Bronchial epithelial cell (primary cell): ENCODE data around the gene WARS2. TPM values are rescaled to one million over a fixed set of nuclear protein-coding genes. Genes with fewer than 3 reads are reported as not detected.

ENCODE experiments used
- DNase-seq: peaks from one replicate; pipeline ENCODE4 v3.0.0-alpha.2; 2010; ENCODE audit warnings: low read depth
- FAIRE-seq: peaks from 2 replicates; lab custom pipeline; 2011; peaks lifted over from hg19 to GRCh38; lab: Jason Lieb, UNC
- H3K27me3 ChIP-seq: 2 replicates; pipeline ENCODE4 v1.5.1; 2011; ENCODE audit warnings: low read length; ENCODE audit not compliant: control insufficient read depth, insufficient read depth
- H3K36me3 ChIP-seq: 2 replicates; pipeline ENCODE4 v1.5.1; 2011; ENCODE audit warnings: low read length; ENCODE audit not compliant: control insufficient read depth, insufficient read depth
- H3K4me3 ChIP-seq: 2 replicates; pipeline ENCODE4 v1.5.1; 2011; ENCODE audit warnings: mild to moderate bottlenecking, low read depth, low read length, control low read depth
- total RNA-seq: library from RNA; depleted of rRNA; stranded (reverse); fragments of >200 nt; gene quantifications from 2 replicates; pipeline ENCODE4 v1.2.1, GENCODE V29; 2014
- TF ChIP-seq, protein P1 (sequence below): IDR thresholded peaks from 2 replicates; pipeline ENCODE4 v1.5.1; 2011; ENCODE audit warnings: mild to moderate bottlenecking, moderate library complexity, low read length, control low read depth, inconsistent platforms; ENCODE audit not compliant: insufficient read depth, severe bottlenecking

The WARS2 gene
- total RNA-seq, 1 donor from 2014 or later: 15.3 TPM

DNA sequence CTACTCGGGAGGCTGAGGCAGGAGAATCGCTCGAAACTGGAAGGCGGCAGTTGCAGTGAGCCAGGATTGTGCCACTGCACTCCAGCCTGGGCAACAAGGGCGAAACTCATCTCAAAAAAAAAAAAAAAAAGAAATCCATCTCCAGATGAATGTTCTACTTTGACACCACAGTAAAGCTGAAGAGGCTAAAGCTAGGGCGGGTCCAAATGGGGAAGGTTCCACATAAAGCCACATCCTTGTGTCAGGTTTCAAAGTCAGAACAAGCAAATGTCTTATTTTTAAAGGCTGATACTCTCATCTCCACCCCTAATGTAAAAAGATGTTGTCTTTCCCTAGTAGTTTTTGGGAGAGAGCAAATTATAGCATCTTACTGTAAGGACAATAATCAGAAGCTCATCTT is 4.4 kb upstream of the WARS2 start:
- Histone ChIP-seq H3K4me3 (no peak overlapping the region), H3K27me3 (no peaks in the 10 kb centered on the region), H3K36me3 (no peaks in the 10 kb centered on the region)
- FAIRE-seq: no peak
- TF ChIP-seq, protein P1, sequence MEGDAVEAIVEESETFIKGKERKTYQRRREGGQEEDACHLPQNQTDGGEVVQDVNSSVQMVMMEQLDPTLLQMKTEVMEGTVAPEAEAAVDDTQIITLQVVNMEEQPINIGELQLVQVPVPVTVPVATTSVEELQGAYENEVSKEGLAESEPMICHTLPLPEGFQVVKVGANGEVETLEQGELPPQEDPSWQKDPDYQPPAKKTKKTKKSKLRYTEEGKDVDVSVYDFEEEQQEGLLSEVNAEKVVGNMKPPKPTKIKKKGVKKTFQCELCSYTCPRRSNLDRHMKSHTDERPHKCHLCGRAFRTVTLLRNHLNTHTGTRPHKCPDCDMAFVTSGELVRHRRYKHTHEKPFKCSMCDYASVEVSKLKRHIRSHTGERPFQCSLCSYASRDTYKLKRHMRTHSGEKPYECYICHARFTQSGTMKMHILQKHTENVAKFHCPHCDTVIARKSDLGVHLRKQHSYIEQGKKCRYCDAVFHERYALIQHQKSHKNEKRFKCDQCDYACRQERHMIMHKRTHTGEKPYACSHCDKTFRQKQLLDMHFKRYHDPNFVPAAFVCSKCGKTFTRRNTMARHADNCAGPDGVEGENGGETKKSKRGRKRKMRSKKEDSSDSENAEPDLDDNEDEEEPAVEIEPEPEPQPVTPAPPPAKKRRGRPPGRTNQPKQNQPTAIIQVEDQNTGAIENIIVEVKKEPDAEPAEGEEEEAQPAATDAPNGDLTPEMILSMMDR: no peak
- no peak for DNase-seq

DNA sequence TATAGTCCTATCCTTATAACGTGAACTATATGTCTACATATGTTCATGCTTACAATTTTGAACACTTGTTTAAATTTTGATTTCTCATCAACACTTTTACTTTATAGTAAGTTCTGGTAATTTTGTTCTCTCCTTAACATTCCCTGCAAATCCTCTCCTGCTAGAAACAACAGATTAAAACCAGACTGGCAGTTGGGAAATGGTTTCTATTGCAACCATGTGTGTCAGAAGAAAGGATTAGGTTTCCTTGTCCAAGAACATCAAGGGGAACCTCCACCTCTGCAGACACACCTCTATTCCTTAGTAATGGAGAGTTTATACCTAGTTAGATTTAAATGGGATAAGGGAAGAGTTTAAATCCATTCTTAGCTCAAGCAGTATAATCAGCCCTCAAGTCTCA is 3.3 kb upstream of the WARS2 start:
- TF ChIP-seq, protein P1: no peak
- H3K4me3 ChIP-seq: no peak overlapping the region
- FAIRE-seq (no peak), DNase-seq (no peak)
- H3K27me3 ChIP-seq: no peaks in the 10 kb centered on the region
- no peaks in the 10 kb centered on the region for H3K36me3 ChIP-seq

DNA sequence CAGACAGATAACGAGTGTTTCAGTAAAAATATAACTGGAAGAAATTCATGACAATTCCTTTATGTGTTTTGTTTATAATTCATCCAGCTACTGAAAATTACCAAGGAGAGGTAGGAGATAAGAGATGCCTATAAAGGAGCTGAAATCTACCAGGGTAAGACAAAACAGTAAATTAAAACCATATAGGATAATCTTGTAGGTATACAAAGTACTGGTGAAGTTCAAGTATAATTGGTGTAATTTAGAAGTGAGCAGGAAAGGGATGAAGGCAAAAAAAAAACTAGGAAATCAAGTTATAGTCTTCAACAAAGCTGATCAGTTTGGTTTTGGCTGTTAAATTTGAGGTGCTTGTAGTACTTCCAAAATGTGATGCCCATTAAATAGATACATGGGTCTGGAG is 1.2 kb upstream of the WARS2 start:
- no peak for DNase-seq
- Histone ChIP-seq H3K36me3 (no peaks in the 10 kb centered on the region), H3K27me3 (no peaks in the 10 kb centered on the region), H3K4me3 (no peak overlapping the region)
- FAIRE-seq: no peak
- TF ChIP-seq, protein P1: no peak

DNA sequence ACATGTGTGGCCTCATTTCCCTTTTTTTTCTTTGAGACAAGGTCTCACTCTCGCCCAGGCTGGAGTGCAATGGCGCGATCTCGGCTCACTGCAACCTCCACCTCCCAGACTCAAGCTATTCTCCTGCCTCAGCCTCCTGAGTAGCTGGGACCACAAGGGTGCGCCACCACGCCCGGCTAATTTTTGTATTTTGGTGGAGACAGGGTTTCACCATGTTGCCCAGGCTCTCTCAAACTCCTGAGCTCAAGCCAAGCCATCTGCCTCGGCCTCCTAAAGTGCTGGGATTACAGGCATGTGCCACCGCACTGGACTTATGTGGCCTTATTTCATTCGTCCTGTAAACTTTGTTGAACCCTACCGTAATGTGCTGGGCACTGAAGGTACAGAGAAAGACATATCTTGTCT is 569 bp upstream of the WARS2 start:
- Histone ChIP-seq H3K27me3 (no peaks in the 10 kb centered on the region), H3K4me3 (peak overlapping the region; percentile 43), H3K36me3 (no peaks in the 10 kb centered on the region)
- no peak for FAIRE-seq
- no peak for DNase-seq
- TF ChIP-seq, protein P1: peak; percentile 36

DNA sequence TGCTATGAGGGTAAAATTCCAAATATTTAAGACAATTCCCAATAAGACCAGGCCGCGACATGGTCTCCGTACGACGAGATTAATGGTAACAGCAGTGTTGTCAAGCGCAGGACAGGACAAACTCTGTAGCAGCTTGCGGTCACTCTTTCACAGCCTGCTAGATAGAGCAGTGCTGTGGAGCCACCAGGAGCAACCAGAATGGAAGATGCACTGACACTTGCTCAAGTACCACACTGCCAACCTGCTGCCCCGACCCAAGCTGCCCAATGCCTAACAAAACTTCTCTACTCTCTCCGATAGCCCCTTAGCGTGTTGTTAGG is 636 bp downstream of the WARS2 start:
- no peaks in the 10 kb centered on the region for H3K36me3 ChIP-seq
- H3K27me3 ChIP-seq: no peaks in the 10 kb centered on the region
- peak overlapping the region; percentile 43 for H3K4me3 ChIP-seq
- FAIRE-seq (no peak), DNase-seq (no peak)
- TF ChIP-seq, protein P1: no peak

DNA sequence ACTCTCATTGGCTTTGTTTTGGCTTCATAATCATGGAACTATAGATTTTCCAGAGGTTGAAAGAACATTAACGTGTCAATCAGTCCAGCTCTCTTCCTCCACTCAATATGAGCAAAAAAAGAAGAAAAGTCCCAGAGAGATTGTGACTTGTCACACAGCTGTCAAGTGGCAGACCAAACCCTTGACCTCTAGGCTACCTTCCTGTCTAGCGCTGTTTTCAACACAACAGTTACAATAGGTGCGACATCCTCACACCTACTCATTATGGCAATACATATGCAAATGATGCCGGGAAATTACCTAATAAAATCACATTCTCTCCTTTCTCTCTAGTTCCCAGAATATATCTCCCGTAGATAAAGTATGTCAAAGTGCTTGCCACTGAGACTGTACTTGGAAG is 1.1 kb downstream of the WARS2 start:
- H3K36me3 ChIP-seq: no peaks in the 10 kb centered on the region
- no peaks in the 10 kb centered on the region for H3K27me3 ChIP-seq
- DNase-seq (no peak), FAIRE-seq (no peak)
- peak overlapping the region; percentile 43 for H3K4me3 ChIP-seq
- TF ChIP-seq, protein P1: no peak
